GM12892 (cell line): ENCODE data around the gene METTL24.

Source experiments
- POLR2A ChIP-seq: IDR thresholded peaks from 2 replicates; pipeline ENCODE4 v1.6.1; 2011; ENCODE audit warnings: low read depth, low read length, control low read depth
- TAF1 ChIP-seq: IDR thresholded peaks from 2 replicates; pipeline ENCODE4 v1.6.1; 2011; ENCODE audit warnings: low read depth, mild to moderate bottlenecking, control low read depth, low read length, borderline replicate concordance

GRCh38 chr6:110392727-110393126 is 34.6 kb upstream of the METTL24 start:
- no peak for TF ChIP-seq POLR2A
- TF ChIP-seq TAF1: no peak
